ENCODE data around the gene IPO11. TPM values are rescaled to one million over a fixed set of nuclear protein-coding genes. Genes with fewer than 3 reads are reported as not detected.

The IPO11 gene
- total RNA-seq, 6 experiments from 2014 or later: 33.4 to 43.3 (median 38.4) TPM

GRCh38 chr5:62569470-62569869 lies 156.9 kb downstream of the IPO11 start:
- H3K27ac Mint-ChIP-seq: no peak overlapping the region
- no peak overlapping the region for H3K4me3 Mint-ChIP-seq
- peaks cover 7% of the 10 kb centered on the region for H3K9me3 Mint-ChIP-seq

DNA sequence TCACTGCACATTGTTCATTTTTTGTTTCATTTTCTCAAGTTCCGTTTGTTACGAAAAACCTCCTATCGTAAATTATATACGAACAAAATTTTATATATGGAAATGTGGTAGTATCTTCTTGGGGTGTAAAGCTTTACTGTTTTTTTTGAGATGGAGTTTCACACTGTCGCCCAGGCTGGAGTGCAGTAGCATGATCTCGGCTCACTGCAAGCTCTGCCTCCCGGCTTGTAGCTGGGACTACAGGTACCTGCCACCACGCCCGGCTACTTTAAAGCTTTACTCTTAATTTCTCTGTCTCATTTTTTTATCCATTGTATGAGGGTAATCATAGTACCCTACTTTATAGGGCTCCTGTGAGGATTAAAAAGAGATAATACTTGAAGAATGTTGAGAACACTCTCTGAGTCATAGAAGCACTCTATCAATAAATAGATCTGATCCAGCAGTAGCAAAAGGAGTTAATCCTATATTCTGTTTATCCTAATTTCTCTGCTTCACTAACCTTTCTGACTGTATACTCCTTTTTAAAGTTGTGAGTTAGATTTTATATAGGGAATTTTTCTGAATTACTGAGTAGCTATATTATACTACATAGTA lies 160.5 kb downstream of the IPO11 start:
- Mint-ChIP-seq H3K27ac (no peak overlapping the region), H3K4me3 (no peak overlapping the region), H3K9me3 (peaks cover 2% of the 10 kb centered on the region), H3K27me3 (ENCODE audit: insufficient read depth) (no peaks in the 10 kb centered on the region), H3K4me1 (ENCODE audit: low read depth) (peaks cover 28% of the 10 kb centered on the region), H3K36me3 (ENCODE audit: low read depth) (peaks cover 8% of the 10 kb centered on the region)
- no peak for TF ChIP-seq CTCF (IDR thresholded peaks at IDR 0.05)
- DNase-seq: no peak

More at GRCh38 chr5:62569470-62569869, 156.9 kb downstream of the IPO11 start:
- DNase-seq: no peak
- no peak for TF ChIP-seq CTCF (IDR thresholded peaks at IDR 0.05)
- Mint-ChIP-seq H3K4me1 (ENCODE audit: low read depth) (peaks cover 16% of the 10 kb centered on the region), H3K36me3 (ENCODE audit: low read depth) (peaks cover 36% of the 10 kb centered on the region), H3K27me3 (ENCODE audit: insufficient read depth) (no peaks in the 10 kb centered on the region)

- H3K4me1 Mint-ChIP-seq (ENCODE audit: low read depth): peaks cover 28% of the 10 kb centered on the region
- no peak overlapping the region for H3K27ac Mint-ChIP-seq
- H3K4me3 Mint-ChIP-seq: no peak overlapping the region
- TF ChIP-seq CTCF (IDR thresholded peaks at IDR 0.05): no peak
- no peaks in the 10 kb centered on the region for H3K27me3 Mint-ChIP-seq (ENCODE audit: insufficient read depth)
- no peaks in the 10 kb centered on the region for H3K36me3 Mint-ChIP-seq (ENCODE audit: low read depth)
- no peaks in the 10 kb centered on the region for H3K9me3 Mint-ChIP-seq
- DNase-seq: no peak
Observed at GRCh38 chr5:62574599-62574998, 162.0 kb downstream of the IPO11 start.

DNA sequence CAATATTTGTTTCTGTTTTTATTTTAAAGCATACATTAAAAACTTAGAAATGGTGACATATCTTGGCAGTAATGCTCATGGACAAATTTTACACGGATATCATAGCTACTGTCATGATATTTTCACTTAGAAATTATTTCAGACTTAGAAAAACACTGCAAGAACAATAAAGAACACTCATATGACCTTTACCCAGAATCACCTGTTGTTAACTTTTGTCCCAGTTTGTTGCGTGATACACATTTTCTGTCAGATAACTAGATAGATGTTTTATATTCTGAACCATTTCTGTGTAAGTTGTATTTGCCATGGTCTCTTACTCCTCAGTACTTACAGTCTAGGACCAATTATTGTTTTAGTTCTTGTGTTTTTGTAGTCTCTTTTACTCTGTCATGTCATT lies 162.5 kb downstream of the IPO11 start:
- Mint-ChIP-seq H3K27ac (no peak overlapping the region), H3K4me1 (ENCODE audit: low read depth) (peaks cover 28% of the 10 kb centered on the region)

DNA sequence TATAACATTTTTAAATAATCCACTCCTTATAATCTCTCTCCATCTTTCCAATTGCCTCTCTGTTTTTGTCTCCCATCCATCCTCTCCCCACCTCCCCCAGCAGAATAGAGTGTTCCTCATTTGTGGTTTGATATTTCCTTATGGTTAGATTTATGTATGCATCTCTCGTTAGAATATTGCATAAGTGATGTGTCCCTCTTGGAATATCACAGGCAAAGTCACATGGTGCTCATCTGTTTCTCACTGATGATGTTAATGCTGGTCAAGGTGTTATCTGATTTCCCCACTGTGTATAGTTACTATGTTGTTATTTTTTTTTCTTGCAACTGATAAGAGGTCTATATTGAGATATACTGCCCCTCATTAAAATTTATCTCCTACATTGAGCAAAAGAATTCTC lies 162.9 kb downstream of the IPO11 start:
- Mint-ChIP-seq H3K27me3 (ENCODE audit: insufficient read depth) (no peaks in the 10 kb centered on the region), H3K9me3 (no peaks in the 10 kb centered on the region), H3K36me3 (ENCODE audit: low read depth) (no peaks in the 10 kb centered on the region), H3K27ac (no peak overlapping the region), H3K4me3 (no peak overlapping the region), H3K4me1 (ENCODE audit: low read depth) (peaks cover 28% of the 10 kb centered on the region)
- TF ChIP-seq CTCF (IDR thresholded peaks at IDR 0.05): no peak
- DNase-seq: no peak

More for the DNA sequence above, 162.5 kb downstream of the IPO11 start:
- Mint-ChIP-seq H3K9me3 (no peaks in the 10 kb centered on the region), H3K4me3 (no peak overlapping the region), H3K36me3 (ENCODE audit: low read depth) (no peaks in the 10 kb centered on the region), H3K27me3 (ENCODE audit: insufficient read depth) (no peaks in the 10 kb centered on the region)
- no peak for DNase-seq
- no peak for TF ChIP-seq CTCF (IDR thresholded peaks at IDR 0.05)

Data from HFFc6 (cell line).